Activated T-cell treated with anti-CD3 and anti-CD28 coated beads, Interleukin-2, amount 50 U/mL, for 72 hours (primary cell): ENCODE data around the gene MRPS35. TPM values are rescaled to one million over a fixed set of nuclear protein-coding genes. Genes with fewer than 3 reads are reported as not detected.
A peak's percentile ranks its signal among the peaks of the same experiment; 100 is the strongest.

Experiments used
- ATAC-seq, 2 donors: fragments of 150-1000 bp; cut with Tn5 transposase; replicated peaks in 1 of 2; 2 replicates each; pipeline ENCODE4 v1.10.0; 2021; ENCODE audit warnings: moderate library complexity in 2 of 2, mild to moderate bottlenecking in 1 of 2
- DNase-seq, 2 donors: peaks; one replicate each; pipeline ENCODE4 v3.0.0; 2021 to 2022; ENCODE audit warnings: mixed read lengths in 1 of 2
- H3K27ac Mint-ChIP-seq: one replicate; pipeline ENCODE4 v1.8.0; 2022; ENCODE audit warnings: mild to moderate bottlenecking, moderate library complexity, mixed read lengths
- H3K27me3 Mint-ChIP-seq: one replicate; pipeline ENCODE4 v1.8.0; 2022; ENCODE audit warnings: low read depth, mixed read lengths
- H3K36me3 Mint-ChIP-seq, 2 donors: one replicate each; pipeline ENCODE4 v1.8.0; 2022; ENCODE audit warnings: mixed read lengths in 2 of 2, mild to moderate bottlenecking in 1 of 2; ENCODE audit not compliant: insufficient read depth in 2 of 2
- H3K4me1 Mint-ChIP-seq: one replicate; pipeline ENCODE4 v1.8.0; 2022; ENCODE audit warnings: low read depth, mixed read lengths
- H3K4me3 Mint-ChIP-seq, 2 donors: one replicate each; pipeline ENCODE4 v1.8.0; 2022; ENCODE audit warnings: mild to moderate bottlenecking in 2 of 2, mixed read lengths in 2 of 2, moderate library complexity in 2 of 2
- H3K9me3 Mint-ChIP-seq, 2 donors: one replicate each; pipeline ENCODE4 v1.8.0; 2022; ENCODE audit warnings: mixed read lengths in 2 of 2
- total RNA-seq, 2 donors: library from RNA; stranded (reverse); gene quantifications; one replicate each; pipeline ENCODE4 v1.2.3, GENCODE V29; 2022

Gene MRPS35
- 10 to 100 TPM; 49.7 to 64.0 TPM for total RNA-seq

DNA sequence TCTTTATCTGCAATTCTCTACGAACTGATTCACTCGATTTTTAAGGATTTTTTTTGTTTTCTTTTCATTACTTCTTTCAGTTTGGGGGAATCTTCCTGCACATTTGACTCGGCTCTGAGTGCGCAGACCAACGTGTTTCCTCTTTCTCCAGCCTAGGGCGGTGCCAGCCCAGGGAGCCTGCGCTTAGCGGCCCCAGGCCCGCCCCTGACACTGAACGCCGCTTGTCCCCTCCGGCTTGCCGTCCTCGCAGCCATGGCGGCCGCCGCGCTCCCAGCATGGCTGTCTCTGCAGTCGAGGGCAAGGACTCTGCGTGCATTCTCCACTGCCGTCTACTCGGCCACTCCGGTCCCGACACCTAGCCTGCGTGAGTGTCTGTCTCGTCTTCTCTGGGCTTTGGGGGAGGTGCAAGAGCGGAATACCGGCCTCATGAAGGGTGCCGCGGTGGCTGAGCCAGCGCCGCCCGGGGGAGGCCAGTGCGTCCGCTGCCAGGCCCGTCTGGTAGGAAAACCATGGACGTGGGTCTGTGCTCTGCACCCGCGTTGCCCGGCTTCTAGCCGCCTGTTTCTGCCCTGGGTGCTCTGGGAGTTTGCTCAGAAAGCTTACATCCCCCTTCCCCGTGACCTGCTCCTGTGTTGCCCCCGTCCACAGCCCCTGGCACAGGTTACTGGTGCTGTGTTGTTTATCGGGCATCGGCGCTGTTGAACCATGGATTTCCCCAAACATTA is at the start of gene MRPS35:
Gene MRPS35 (plus strand): TSS at position 241 of the 725 bp plus-strand sequence. CDS start 12 bp downstream, at position 253.
- peaks cover 0 to 5% of the 10 kb centered on the region in 2 donors for H3K36me3 Mint-ChIP-seq
- ATAC-seq (peak; percentile 98 to 99), DNase-seq (peak; percentile 93 to 94)

DNA sequence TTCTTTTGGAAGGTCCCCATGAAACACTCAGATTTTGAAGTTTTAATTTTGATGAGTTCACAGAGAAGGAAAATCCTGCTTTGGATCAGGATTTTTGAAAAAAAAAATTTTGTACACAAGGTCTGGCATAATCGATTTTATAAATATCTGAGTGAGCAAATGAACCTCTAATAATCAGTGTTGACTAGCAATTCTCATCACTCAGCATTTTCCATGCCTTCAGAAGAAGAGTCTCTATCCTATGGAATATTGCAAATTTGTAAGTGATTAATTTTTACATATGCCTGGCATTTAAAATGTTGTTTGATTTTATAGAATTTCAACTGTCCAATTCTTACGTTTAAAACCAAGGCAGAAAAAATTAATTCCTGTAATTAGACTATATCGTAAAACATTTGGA is 44.9 kb upstream of the MRPS35 start:
- Mint-ChIP-seq H3K9me3 (no peaks in the 10 kb centered on the region), H3K4me1 (peaks cover 6% of the 10 kb centered on the region), H3K27ac (no peak overlapping the region), H3K27me3 (no peaks in the 10 kb centered on the region), H3K36me3 (peaks cover 0 to 2% of the 10 kb centered on the region in 2 donors), H3K4me3 (no peak overlapping the region)
- DNase-seq (no peak), ATAC-seq (no peak)

More for the DNA sequence above, at the start of gene MRPS35:
- H3K27me3 Mint-ChIP-seq: no peaks in the 10 kb centered on the region
- no peaks in the 10 kb centered on the region for H3K9me3 Mint-ChIP-seq
- peaks cover 20% of the 10 kb centered on the region for H3K4me1 Mint-ChIP-seq
- H3K27ac Mint-ChIP-seq: peak within 1 kb of the TSS; percentile 81
- peak within 1 kb of the TSS; percentile 86 to 95 for H3K4me3 Mint-ChIP-seq

DNA sequence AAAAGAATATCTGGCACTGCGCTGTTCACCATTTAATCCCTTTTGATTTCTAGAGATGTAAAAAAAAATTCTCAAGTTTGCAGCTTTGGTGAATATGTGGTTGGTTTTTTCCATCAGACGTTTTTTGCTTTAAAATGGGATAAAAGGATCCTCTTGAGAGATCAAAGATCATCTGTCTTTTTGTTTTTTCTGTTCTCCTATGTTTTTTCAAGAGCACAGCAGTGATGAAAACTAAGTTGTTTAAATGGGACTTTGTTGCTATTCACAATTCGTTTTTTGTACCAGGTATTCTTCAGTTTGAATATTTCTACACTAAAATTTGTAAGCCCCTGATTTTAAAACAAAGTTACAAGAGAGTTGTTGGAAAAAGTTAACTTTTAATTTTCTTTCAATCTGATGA is 44.1 kb upstream of the MRPS35 start:
- H3K27ac Mint-ChIP-seq: no peak overlapping the region
- H3K4me3 Mint-ChIP-seq: no peak overlapping the region
- ATAC-seq: no peak
- H3K27me3 Mint-ChIP-seq: no peaks in the 10 kb centered on the region
- H3K4me1 Mint-ChIP-seq: peaks cover 3% of the 10 kb centered on the region
- H3K36me3 Mint-ChIP-seq: peaks cover 0 to 2% of the 10 kb centered on the region in 2 donors
- H3K9me3 Mint-ChIP-seq: no peaks in the 10 kb centered on the region
- DNase-seq: no peak

DNA sequence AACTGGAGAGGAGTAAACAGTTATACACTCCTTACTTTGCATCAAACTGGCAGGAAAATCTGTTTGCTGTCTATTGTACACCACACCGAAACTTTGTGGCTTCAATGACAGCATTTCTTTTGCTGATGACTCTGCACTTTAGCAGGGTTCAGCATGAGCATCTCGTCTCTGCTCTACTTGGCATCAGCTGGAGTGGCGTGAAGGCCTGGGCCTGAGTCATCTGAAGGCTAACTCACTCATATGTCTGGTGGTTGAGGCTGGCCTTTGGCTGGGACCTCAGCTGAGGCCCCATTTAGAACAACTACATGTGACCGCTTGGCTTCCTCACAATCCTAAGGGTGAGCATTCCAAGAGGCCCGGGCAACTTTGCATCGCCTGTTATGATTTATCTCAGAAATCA is 43.1 kb upstream of the MRPS35 start:
- DNase-seq: peak in 1 of 2 donors; percentile 15
- no peaks in the 10 kb centered on the region for H3K36me3 Mint-ChIP-seq
- peak; percentile 62 to 91 for ATAC-seq

DNA sequence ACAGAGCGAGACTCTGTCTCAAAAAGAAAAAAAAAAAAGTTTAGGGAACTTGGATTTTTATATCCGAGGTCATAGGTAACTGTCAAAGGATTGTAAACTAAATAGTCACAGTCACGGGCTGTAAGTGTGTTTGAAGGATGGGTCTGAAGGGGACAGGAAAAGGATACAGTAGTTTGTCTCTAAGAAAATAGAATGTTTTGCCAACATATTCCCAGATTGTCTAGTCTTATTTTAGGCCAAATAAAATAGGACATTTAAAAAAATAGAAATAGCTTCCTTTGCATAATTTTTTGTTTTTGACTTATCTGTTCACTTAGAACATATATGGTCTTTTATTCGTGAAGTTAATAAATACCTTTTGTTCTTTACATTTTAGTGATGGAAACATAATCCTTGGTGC is 38.6 kb upstream of the MRPS35 start:
- Mint-ChIP-seq H3K9me3 (no peaks in the 10 kb centered on the region), H3K4me1 (no peaks in the 10 kb centered on the region), H3K4me3 (no peak overlapping the region), H3K36me3 (no peaks in the 10 kb centered on the region), H3K27ac (no peak overlapping the region), H3K27me3 (no peaks in the 10 kb centered on the region)
- no peak for DNase-seq
- ATAC-seq: no peak

More for the DNA sequence above, 43.1 kb upstream of the MRPS35 start:
- Mint-ChIP-seq H3K4me1 (no peaks in the 10 kb centered on the region), H3K9me3 (no peaks in the 10 kb centered on the region), H3K4me3 (no peak overlapping the region), H3K27me3 (no peaks in the 10 kb centered on the region), H3K27ac (no peak overlapping the region)

DNA sequence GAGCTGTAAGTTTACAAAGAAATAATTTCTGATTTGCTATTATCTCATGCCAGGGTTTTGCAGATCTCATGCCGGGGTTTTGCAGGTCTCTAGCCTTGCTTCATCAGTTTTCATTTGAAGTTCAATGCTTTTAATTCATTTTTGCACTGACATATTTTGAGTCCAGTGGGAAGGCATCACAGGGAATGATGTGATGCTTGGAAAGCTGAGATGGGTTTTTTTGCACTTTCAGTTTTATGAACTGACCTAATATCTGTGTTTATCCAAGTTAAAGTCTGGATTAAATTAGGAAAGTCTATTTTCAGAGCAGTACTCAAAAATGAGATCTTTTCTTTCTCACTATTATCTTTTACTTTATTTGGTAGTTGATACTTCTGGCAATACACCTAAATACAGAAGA is 38.0 kb upstream of the MRPS35 start:
- H3K4me1 Mint-ChIP-seq: no peaks in the 10 kb centered on the region
- DNase-seq: no peak
- no peak overlapping the region for H3K27ac Mint-ChIP-seq
- H3K9me3 Mint-ChIP-seq: no peaks in the 10 kb centered on the region
- no peak overlapping the region for H3K4me3 Mint-ChIP-seq
- no peaks in the 10 kb centered on the region for H3K27me3 Mint-ChIP-seq
- no peaks in the 10 kb centered on the region for H3K36me3 Mint-ChIP-seq
- no peak for ATAC-seq

DNA sequence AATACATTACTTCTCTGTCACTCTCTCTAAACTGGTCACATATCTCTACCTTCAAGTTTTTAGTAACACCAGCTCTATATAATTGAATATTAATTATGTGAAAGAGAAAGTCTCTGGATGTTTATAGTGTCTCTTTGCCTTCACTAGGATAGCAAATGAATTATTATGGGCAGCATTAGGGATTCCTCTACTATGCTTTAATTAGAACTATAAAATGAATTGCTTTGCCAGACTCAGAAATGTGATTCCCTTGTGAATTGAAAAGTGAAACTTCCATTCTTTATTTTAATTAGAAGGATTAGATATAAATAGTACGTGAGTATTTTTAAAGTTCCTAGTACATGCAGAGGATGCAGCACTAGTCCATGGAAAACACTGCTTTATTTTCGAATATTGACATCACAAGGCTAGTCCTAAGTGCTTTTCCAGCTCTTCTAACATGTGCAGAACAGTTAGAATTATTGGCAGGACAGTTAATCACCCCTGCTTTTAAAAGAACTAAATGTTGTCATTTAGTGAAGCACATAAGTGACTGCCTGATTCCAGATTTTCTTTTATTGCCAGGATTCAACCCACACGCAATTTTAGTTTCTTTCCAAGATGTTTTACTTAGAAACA is 37.4 kb upstream of the MRPS35 start:
- Mint-ChIP-seq H3K4me3 (no peak overlapping the region), H3K27me3 (no peaks in the 10 kb centered on the region), H3K4me1 (no peaks in the 10 kb centered on the region), H3K9me3 (no peaks in the 10 kb centered on the region), H3K27ac (no peak overlapping the region), H3K36me3 (no peaks in the 10 kb centered on the region)
- no peak for ATAC-seq
- DNase-seq: no peak

DNA sequence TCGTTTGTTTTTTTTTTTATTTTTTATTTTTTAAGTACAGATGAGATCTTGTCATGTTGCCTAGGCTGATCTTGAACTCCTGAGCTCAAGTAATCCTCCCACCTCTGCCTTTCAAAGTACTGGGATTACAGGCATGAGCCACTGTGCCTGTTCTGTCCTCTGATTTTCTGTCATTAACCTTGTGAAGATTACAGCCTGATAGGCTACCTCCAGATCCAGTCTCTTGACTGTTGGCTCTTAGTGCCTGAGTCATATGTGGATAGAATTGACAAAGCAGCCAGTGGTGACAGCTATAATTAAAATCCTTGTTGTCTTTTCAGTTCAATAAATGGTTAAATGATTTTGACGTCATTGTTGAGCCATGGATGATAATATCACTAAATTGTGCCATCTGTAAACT is 35.6 kb upstream of the MRPS35 start:
- no peak overlapping the region for H3K4me3 Mint-ChIP-seq
- H3K9me3 Mint-ChIP-seq: no peaks in the 10 kb centered on the region
- no peaks in the 10 kb centered on the region for H3K27me3 Mint-ChIP-seq
- H3K27ac Mint-ChIP-seq: no peak overlapping the region
- no peak for DNase-seq
- no peaks in the 10 kb centered on the region for H3K36me3 Mint-ChIP-seq
- ATAC-seq: no peak
- no peaks in the 10 kb centered on the region for H3K4me1 Mint-ChIP-seq

DNA sequence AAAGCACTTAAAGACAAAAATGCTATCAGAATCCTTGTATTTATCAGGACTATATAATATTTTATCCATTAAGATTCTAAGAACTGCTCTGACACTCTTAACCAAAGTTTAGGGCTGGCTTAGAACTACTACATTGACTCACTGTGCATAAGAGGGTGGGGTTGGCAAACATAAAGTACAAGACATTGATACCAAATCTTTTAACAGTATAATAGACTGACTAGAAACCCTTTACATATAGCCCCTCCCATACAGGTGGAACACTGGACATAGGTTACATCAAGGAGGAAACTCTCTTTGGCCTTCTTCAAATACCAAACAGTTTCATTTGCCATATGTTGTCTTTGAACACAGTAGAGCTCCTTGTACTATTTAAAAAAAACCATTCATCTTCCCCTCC is 30.0 kb upstream of the MRPS35 start:
- H3K36me3 Mint-ChIP-seq: no peaks in the 10 kb centered on the region
- no peak overlapping the region for H3K27ac Mint-ChIP-seq
- DNase-seq: no peak
- no peak overlapping the region for H3K4me3 Mint-ChIP-seq
- H3K27me3 Mint-ChIP-seq: no peaks in the 10 kb centered on the region
- H3K4me1 Mint-ChIP-seq: no peaks in the 10 kb centered on the region
- no peaks in the 10 kb centered on the region for H3K9me3 Mint-ChIP-seq
- ATAC-seq: no peak

DNA sequence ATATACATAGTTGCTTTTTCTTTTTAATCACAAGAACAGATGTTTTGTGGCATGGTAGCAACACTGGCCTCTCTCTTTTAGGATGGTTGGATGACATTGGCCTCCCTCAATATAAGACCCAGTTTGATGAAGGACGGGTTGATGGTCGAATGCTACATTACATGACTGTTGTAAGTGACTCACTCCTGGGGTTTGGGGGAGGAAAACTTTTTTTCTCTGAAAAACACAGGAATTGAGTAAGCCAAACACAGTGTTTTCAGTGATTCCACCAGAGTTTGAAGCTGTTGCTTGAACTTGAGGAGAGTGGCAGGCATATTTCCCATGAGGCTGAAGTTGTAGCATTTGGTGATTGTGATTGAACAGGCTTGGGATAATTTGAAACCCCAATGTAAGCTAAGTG is 28.1 kb upstream of the MRPS35 start:
- Mint-ChIP-seq H3K4me3 (no peak overlapping the region), H3K9me3 (no peaks in the 10 kb centered on the region), H3K36me3 (no peaks in the 10 kb centered on the region), H3K4me1 (no peaks in the 10 kb centered on the region), H3K27ac (no peak overlapping the region), H3K27me3 (no peaks in the 10 kb centered on the region)
- ATAC-seq (no peak), DNase-seq (no peak)

DNA sequence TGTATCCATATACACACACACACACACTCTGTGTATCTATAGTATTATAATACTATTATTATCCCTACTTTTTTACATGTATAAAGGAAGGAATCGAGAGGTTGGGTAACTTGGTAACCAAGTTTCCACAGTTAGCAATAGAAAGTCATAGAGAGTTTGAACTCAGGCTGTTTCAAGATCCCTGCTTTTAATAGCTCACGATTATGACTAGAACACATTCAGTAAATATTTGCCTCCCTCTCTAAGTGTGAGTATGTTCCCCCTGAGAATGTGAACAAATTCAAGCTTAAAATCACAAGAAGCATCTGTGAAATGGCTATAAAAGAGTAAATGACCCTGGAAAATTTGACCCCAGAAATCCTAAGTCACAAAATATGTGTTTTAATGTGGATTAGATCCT is 25.4 kb upstream of the MRPS35 start:
- no peak for ATAC-seq
- Mint-ChIP-seq H3K27me3 (no peaks in the 10 kb centered on the region), H3K4me1 (no peaks in the 10 kb centered on the region), H3K36me3 (no peaks in the 10 kb centered on the region), H3K4me3 (no peak overlapping the region), H3K9me3 (no peaks in the 10 kb centered on the region), H3K27ac (no peak overlapping the region)
- DNase-seq: no peak

DNA sequence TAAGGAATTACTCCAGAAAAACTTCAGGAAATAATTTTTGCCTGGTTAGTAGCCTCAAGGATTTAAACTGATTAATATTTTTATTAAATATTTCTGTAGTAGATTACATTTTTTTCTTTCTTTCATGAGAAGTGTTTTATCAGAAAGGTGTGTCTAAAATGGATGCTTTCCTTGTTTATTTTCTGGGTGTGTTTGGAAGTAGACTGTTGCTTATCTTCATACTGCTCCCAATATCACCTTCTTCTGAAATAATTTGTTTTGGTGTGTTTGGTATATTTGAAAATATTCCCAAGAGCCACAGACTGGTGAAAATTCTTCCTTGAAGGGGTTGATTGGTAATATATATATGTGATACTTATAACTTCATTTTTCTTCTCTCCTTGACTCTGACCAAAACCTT is 24.5 kb upstream of the MRPS35 start:
- no peaks in the 10 kb centered on the region for H3K36me3 Mint-ChIP-seq

DNA sequence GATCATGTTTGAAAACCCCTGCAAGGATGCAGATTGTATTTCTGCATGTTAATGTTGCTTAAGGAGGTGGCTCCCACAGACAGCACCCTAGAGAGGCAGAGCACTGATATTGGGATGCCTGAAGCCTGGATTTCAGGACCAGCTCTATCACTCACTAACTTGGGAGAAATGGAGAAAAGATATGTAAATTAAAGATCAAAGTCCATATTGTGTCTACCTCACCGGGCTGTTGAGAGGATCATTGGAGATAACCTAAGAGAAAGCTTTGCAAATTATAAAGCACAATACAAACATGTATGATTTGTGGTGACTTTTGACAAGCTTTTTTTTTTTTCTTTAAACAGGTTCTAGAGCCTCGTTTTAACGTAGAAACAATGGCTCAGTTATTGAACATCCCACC is 22.0 kb upstream of the MRPS35 start:
- no peaks in the 10 kb centered on the region for H3K36me3 Mint-ChIP-seq
- ATAC-seq (no peak), DNase-seq (no peak)
- no peaks in the 10 kb centered on the region for H3K4me1 Mint-ChIP-seq
- H3K9me3 Mint-ChIP-seq: no peaks in the 10 kb centered on the region
- H3K4me3 Mint-ChIP-seq: no peak overlapping the region
- no peaks in the 10 kb centered on the region for H3K27me3 Mint-ChIP-seq
- H3K27ac Mint-ChIP-seq: no peak overlapping the region

More for the DNA sequence above, 24.5 kb upstream of the MRPS35 start:
- Mint-ChIP-seq H3K4me3 (no peak overlapping the region), H3K9me3 (no peaks in the 10 kb centered on the region), H3K4me1 (no peaks in the 10 kb centered on the region), H3K27ac (no peak overlapping the region), H3K27me3 (no peaks in the 10 kb centered on the region)
- DNase-seq (no peak), ATAC-seq (no peak)
